NCI-H187 (cell line): ENCODE results near the gene INSM2.

Experiments
- DNase-seq, 2 experiments: peaks; one replicate each; lab custom pipeline; 2025; lab: John Stamatoyannopoulos, UW

INSM2 gene

GRCh38 chr14:35543006-35543405, 9.0 kb downstream of the INSM2 start:
- no peak for DNase-seq

GRCh38 chr14:35549551-35549950, 15.6 kb downstream of the INSM2 start:
- DNase-seq: no peak

- no peak for DNase-seq
Observed at GRCh38 chr14:35551081-35551480, 17.1 kb downstream of the INSM2 start.

GRCh38 chr14:35553808-35554207, 19.8 kb downstream of the INSM2 start:
- DNase-seq: no peak

- DNase-seq: no peak
Observed at GRCh38 chr14:35556548-35556947, 22.6 kb downstream of the INSM2 start.

GRCh38 chr14:35557221-35557747, 23.3 kb downstream of the INSM2 start:
- no peak for DNase-seq

- DNase-seq: no peak
Observed at GRCh38 chr14:35558680-35559079, 24.7 kb downstream of the INSM2 start.

- DNase-seq: no peak
Observed at GRCh38 chr14:35565871-35566464, 32.0 kb downstream of the INSM2 start.

GRCh38 chr14:35571598-35571997, 37.6 kb downstream of the INSM2 start:
- DNase-seq: no peak

- no peak for DNase-seq
Observed at GRCh38 chr14:35573911-35574310, 39.9 kb downstream of the INSM2 start.

GRCh38 chr14:35576260-35576659, 42.3 kb downstream of the INSM2 start:
- no peak for DNase-seq

GRCh38 chr14:35576856-35577255, 42.9 kb downstream of the INSM2 start:
- DNase-seq: no peak

GRCh38 chr14:35578135-35578534, 44.2 kb downstream of the INSM2 start:
- no peak for DNase-seq

- no peak for DNase-seq
Observed at GRCh38 chr14:35578639-35579038, 44.7 kb downstream of the INSM2 start.
